GM12878 (cell line): ENCODE measurements around the gene MMRN1. TPM values are rescaled to one million over a fixed set of nuclear protein-coding genes. Genes with fewer than 3 reads are reported as not detected.
A peak's percentile ranks its signal among the peaks of the same experiment; 100 is the strongest.

Experiments
- ATAC-seq: fragments of 200-7000 bp; cut with Tn5 transposase; 3 replicates; pipeline ENCODE4 v1.9.1; 2020; ENCODE audit warnings: mild to moderate bottlenecking, moderate library complexity
- BruUV-seq: library from RNA; stranded (reverse); fragments of 400-500 nt; replicated peaks from 2 replicates; lab custom pipeline; 2021; lab: Mats Ljungman, UMichigan
- CTCF ChIA-PET: fragments of 300-600 bp; sonication (Branson Sonifier 250); formaldehyde crosslinking; extraction: SDS; loops from one replicate; lab custom pipeline; 2021; ENCODE audit warnings: inconsistent platforms; lab: Yijun Ruan, JAX
- POLR2A ChIA-PET: fragments of 350-600 bp; formaldehyde crosslinking; extraction: SDS; loops from one replicate; lab custom pipeline; 2021; ENCODE audit warnings: inconsistent platforms; lab: Charles Lee
- RAD21 ChIA-PET: fragments of 300-600 bp; sonication (Branson Sonifier 250); formaldehyde crosslinking; loops from one replicate; lab custom pipeline; 2023; ENCODE audit warnings: antibody characterized with exemption; ENCODE audit not compliant: unreplicated experiment; lab: Charles Lee
- SMC1A ChIA-PET: fragments of 300-600 bp; sonication (Branson Sonifier 250); formaldehyde crosslinking; loops from one replicate; lab custom pipeline; 2023; ENCODE audit not compliant: unreplicated experiment, uncharacterized antibody; lab: Charles Lee
- DNase-seq: peaks from one replicate; pipeline ENCODE4 v3.0.0-alpha.2; 2011; ENCODE audit warnings: low read depth, low spot score
- FAIRE-seq: peaks from 3 replicates; lab custom pipeline; 2011; peaks lifted over from hg19 to GRCh38; lab: Jason Lieb, UNC
- H2AFZ ChIP-seq: 2 replicates; pipeline ENCODE4 v1.6.0; 2011; ENCODE audit warnings: low read depth, low read length, control low read depth; ENCODE audit not compliant: control insufficient read depth
- H3K27ac ChIP-seq: 2 replicates; pipeline ENCODE4 v1.5.1; 2011; ENCODE audit warnings: control low read depth; ENCODE audit not compliant: control insufficient read depth, insufficient read depth
- H3K27me3 ChIP-seq, 2 experiments: replicated peaks in 1 of 2; 2 replicates each; pipeline versions ENCODE4 v1.6.0 to v1.6.1; 2011; ENCODE audit warnings: low read length in 1 of 2; ENCODE audit not compliant: control insufficient read depth in 2 of 2, insufficient read depth in 2 of 2
- H3K36me3 ChIP-seq, 2 experiments: 2 replicates each; pipeline ENCODE4 v1.5.1; 2011; ENCODE audit warnings: low read length in 1 of 2; ENCODE audit not compliant: control insufficient read depth in 2 of 2, insufficient read depth in 2 of 2
- H3K4me1 ChIP-seq: 2 replicates; pipeline ENCODE4 v1.6.1; 2011; ENCODE audit warnings: mild to moderate bottlenecking, low read length, moderate library complexity, mixed read lengths; ENCODE audit not compliant: control insufficient read depth, insufficient read depth
- H3K4me2 ChIP-seq: 2 replicates; pipeline ENCODE4 v1.6.0; 2011; ENCODE audit warnings: control low read depth; ENCODE audit not compliant: control insufficient read depth, insufficient read depth
- H3K4me3 ChIP-seq: fragments of 200-600 bp; sonication (generic); 2 replicates; pipeline ENCODE4 v1.5.1; 2016
- H3K79me2 ChIP-seq: 2 replicates; pipeline ENCODE4 v1.6.0; 2011; ENCODE audit warnings: low read length; ENCODE audit not compliant: control insufficient read depth, insufficient read depth
- H3K9ac ChIP-seq: 2 replicates; pipeline ENCODE4 v1.8.0; 2011; ENCODE audit warnings: low read length, control low read depth, mixed read lengths; ENCODE audit not compliant: control insufficient read depth, insufficient read depth
- H3K9me3 ChIP-seq: replicated peaks from 3 replicates; pipeline ENCODE4 v1.5.1; 2011; ENCODE audit warnings: mild to moderate bottlenecking, low read length; ENCODE audit not compliant: control insufficient read depth, insufficient read depth
- H4K20me1 ChIP-seq: 2 replicates; pipeline ENCODE4 v1.6.0; 2011; ENCODE audit not compliant: control insufficient read depth, insufficient read depth
- ATF7 ChIP-seq: fragments of 450-650 bp; IDR thresholded peaks from 2 replicates; pipeline ENCODE4 v1.6.1; 2016; ENCODE audit warnings: low read depth, mild to moderate bottlenecking
- ETV6 ChIP-seq, 2 experiments: fragments of 450-650 bp in 1 of 2; IDR thresholded peaks in 1 of 2; conservative IDR thresholded peaks in 1 of 2; 2 replicates each; pipeline ENCODE4 v1.6.1; 2014; ENCODE audit warnings: antibody characterized with exemption in 1 of 2, borderline replicate concordance in 1 of 2, low read depth in 1 of 2, mild to moderate bottlenecking in 1 of 2, moderate library complexity in 1 of 2
- KLF5 ChIP-seq: fragments of 450-650 bp; IDR thresholded peaks from 2 replicates; pipeline ENCODE4 v1.6.1; 2014; ENCODE audit warnings: mild to moderate bottlenecking; ENCODE audit not compliant: partially characterized antibody
- MEF2B ChIP-seq: fragments of 450-650 bp; IDR thresholded peaks from 2 replicates; pipeline ENCODE4 v1.6.1; 2018; ENCODE audit warnings: mild to moderate bottlenecking, moderate library complexity; ENCODE audit not compliant: partially characterized antibody, poor library complexity, severe bottlenecking
- NFIC ChIP-seq: IDR thresholded peaks from 2 replicates; pipeline ENCODE4 v1.6.1; 2012; ENCODE audit warnings: low read depth, mild to moderate bottlenecking, inconsistent platforms, low read length, moderate library complexity
- SMARCA5 ChIP-seq: fragments of 450-650 bp; IDR thresholded peaks from 2 replicates; pipeline ENCODE4 v1.6.1; 2017; ENCODE audit warnings: mild to moderate bottlenecking
- ZBED1 ChIP-seq: IDR thresholded peaks from 2 replicates; pipeline ENCODE4 v1.6.1; 2016; ENCODE audit warnings: borderline replicate concordance
- WGBS: methylation state at CpG from one replicate; pipeline ENCODE4 v1.1.6; 2016; ENCODE audit warnings: low lambda C conversion rate; ENCODE audit not compliant: insufficient replicate concordance, insufficient coverage; ENCODE audit errors: missing lambda C conversion rate; 5-methylcytosine and 5-hydroxymethylcytosine counted together
- in situ Hi-C: fragments of 300-500 bp; cut with MboI; formaldehyde crosslinking; loops from 9 replicates; pipeline ENCODE4 v1.14.3; 2018; ENCODE audit warnings: mixed read lengths
- intact Hi-C: fragments of 100-400 bp; cut with micrococcal nuclease; formaldehyde crosslinking; loops from one replicate; pipeline ENCODE4 v1.14.2; 2022; ENCODE audit not compliant: unreplicated experiment
- polyA plus RNA-seq, 11 experiments: library from polyadenylated mRNA; depleted of rRNA in 4 of 11; unstranded in 6 of 11; stranded (reverse) in 5 of 11; fragments of >200 nt; fragmentation: Nextera tagmentation in 4 of 11; fragmentation: Illumina TruSeq in 1 of 11; extraction: Ambion mirVana in 4 of 11; extraction: Trizol in 1 of 11; gene quantifications; 1 replicate in 1 of 11; 2 replicates in 10 of 11; pipeline versions ENCODE4 v1.2.1 to v1.2.3, GENCODE V29; 2011 to 2016; ENCODE audit warnings: inconsistent platforms in 2 of 11, missing spikeins in 2 of 11, low read depth in 1 of 11
- total RNA-seq, 4 experiments: library from RNA; depleted of rRNA in 3 of 4; stranded (reverse); fragments of >200 nt in 3 of 4; fragmentation: Illumina TruSeq in 1 of 4; extraction: Trizol in 1 of 4; gene quantifications; 2 replicates each; pipeline versions ENCODE4 v1.2.1 to v1.2.3, GENCODE V29; 2013 to 2021
- TF ChIP-seq, protein P1 (sequence below): fragments of 450-650 bp; IDR thresholded peaks from 2 replicates; pipeline ENCODE4 v1.6.1; 2017; ENCODE audit warnings: mild to moderate bottlenecking, low read depth, inconsistent platforms; ENCODE audit not compliant: poor library complexity, severe bottlenecking

The MMRN1 gene
- total and polyA plus RNA-seq, 10 of the 15 experiments (the other 5 are each of a cell fraction or from before 2014, with no cell fraction given) = 0.50 to 3.9 (median 0.78) TPM

DNA sequence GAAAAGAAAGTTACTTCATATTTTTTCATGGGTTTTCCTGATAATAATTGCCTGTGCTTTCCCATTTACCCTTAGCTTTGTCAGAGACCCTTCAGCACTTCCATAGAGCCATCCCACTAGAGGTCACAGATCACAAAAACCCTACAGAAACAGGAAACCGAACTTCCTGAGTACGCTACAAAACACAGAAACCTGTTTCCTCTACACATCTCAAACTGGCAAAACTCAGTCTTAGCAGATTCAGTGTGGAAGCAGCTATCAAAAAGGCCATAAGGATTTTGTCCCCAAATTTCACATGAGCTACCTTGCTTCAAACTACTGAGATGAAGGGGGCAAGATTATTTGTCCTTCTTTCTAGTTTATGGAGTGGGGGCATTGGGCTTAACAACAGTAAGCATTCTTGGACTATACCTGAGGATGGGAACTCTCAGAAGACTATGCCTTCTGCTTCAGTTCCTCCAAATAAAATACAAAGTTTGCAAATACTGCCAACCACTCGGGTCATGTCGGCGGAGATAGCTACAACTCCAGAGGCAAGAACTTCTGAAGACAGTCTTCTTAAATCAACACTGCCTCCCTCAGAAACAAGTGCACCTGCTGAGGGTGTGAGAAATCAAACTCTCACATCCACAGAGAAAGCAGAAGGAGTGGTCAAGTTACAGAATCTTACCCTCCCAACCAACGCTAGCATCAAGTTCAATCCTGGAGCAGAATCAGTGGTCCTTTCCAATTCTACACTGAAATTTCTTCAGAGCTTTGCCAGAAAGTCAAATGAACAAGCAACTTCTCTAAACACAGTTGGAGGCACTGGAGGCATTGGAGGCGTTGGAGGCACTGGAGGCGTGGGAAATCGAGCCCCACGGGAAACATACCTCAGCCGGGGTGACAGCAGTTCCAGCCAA lies at the start of gene MMRN1 (continued):
- TF ChIP-seq, protein P1, sequence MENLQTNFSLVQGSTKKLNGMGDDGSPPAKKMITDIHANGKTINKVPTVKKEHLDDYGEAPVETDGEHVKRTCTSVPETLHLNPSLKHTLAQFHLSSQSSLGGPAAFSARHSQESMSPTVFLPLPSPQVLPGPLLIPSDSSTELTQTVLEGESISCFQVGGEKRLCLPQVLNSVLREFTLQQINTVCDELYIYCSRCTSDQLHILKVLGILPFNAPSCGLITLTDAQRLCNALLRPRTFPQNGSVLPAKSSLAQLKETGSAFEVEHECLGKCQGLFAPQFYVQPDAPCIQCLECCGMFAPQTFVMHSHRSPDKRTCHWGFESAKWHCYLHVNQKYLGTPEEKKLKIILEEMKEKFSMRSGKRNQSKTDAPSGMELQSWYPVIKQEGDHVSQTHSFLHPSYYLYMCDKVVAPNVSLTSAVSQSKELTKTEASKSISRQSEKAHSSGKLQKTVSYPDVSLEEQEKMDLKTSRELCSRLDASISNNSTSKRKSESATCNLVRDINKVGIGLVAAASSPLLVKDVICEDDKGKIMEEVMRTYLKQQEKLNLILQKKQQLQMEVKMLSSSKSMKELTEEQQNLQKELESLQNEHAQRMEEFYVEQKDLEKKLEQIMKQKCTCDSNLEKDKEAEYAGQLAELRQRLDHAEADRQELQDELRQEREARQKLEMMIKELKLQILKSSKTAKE = peak; percentile 27
- TF ChIP-seq MEF2B (peak; percentile 92), ETV6 (conservative IDR thresholded peaks at IDR 0.05 in 1 of 2, IDR thresholded peaks at IDR 0.05 in 1 of 2; ENCODE audit: borderline replicate concordance in 1 of 2, low read depth in 1 of 2) (peak in 1 of 2 experiments; percentile 38; a peak in 1 of 4 replicates), SMARCA5 (peak; percentile 16; the same call in 1 of the 2 replicates), NFIC (no peak), KLF5 (no peak)
- TF ChIP-seq, all 136 proteins: peak for 16

DNA sequence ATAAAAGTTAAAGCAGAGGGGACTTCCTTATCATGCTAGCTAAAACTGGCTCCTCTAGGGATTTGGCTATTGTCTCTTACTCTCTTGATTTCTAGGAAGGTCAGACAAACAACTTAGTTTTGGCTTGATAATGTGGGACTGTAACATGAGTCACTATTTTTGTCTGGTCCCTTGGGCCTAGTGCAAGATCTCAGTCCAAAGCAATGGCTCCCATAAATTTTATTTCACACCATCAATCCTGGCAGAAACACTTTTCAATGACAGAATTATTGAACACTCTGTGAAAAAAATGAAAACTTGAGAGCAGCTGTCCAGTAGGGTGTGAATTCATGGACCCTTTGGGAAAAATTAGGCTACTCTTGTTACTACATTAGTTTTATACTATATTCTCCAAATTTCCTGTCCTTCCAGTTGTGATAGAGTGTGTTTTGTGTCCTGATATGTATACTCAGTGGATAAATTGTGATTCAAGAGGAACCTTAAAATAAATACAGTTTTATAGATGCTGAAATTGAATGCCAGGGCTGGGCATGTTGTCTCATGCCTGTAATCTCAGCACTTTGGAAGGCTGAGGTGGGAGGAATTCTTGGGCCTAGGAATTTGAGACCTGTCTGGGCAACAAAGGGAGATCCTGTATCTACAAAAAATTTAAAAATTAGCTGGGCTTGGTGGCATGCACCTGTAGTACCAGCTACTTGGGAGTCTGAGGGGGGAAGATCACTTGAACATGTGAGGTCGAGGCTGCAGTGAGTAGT lies 46.9 kb upstream of the MMRN1 start:
- no peak overlapping the region for H2AFZ ChIP-seq
- DNase-seq (no peak), FAIRE-seq (no peak), ATAC-seq (no peak)
- BruUV-seq = no TSS peak
- intact Hi-C loops (no loop called here), in situ Hi-C loops (no loop called here)
- CTCF ChIA-PET = no interaction called here
- H3K27ac ChIP-seq = no peak overlapping the region
- RAD21 ChIA-PET = no interaction called here
- H3K4me2 ChIP-seq = no peak overlapping the region
- H3K9me3 ChIP-seq = no peaks in the 10 kb centered on the region; the same call in 2 of the 3 replicates
- no peaks in the 10 kb centered on the region for H3K27me3 ChIP-seq
- no peaks in the 10 kb centered on the region for H3K4me1 ChIP-seq
- TF ChIP-seq ATF7 = no peak
- TF ChIP-seq ZBED1 = no peak
- whole genome bisulfite sequencing = 0% methylated on average over 1 of the region's 1 CpG
- SMC1A ChIA-PET = no interaction called here
- POLR2A ChIA-PET = no interaction called here
- no peak overlapping the region for H3K4me3 ChIP-seq
- H3K9ac ChIP-seq = no peak overlapping the region
- H3K36me3 ChIP-seq = no peaks in the 10 kb centered on the region
- no peaks in the 10 kb centered on the region for H4K20me1 ChIP-seq
- H3K79me2 ChIP-seq = no peaks in the 10 kb centered on the region
